Activated T-helper 9 cell treated with anti-CD3 and anti-CD28 coated beads, Interleukin-2, amount 50 U/mL, for 16 hours (primary cell): Measurements from ENCODE around the gene DHRS1.
"Not testable (repeated sequence)": the region's sequence is repeated elsewhere in the genome, so short reads cannot be mapped to it uniquely, and the experiment has no call there.

Source experiments
- DNase-seq: peaks from one replicate; pipeline ENCODE4 v3.0.0-alpha.2; 2020; ENCODE audit warnings: low read depth

Gene DHRS1

GRCh38 chr14:24327914-24328313, 28.3 kb upstream of the DHRS1 start:
- DNase-seq: not testable (repeated sequence)

GRCh38 chr14:24327303-24327702, 27.7 kb upstream of the DHRS1 start:
- no peak for DNase-seq

GRCh38 chr14:24325963-24326362, 26.4 kb upstream of the DHRS1 start:
- DNase-seq: no peak

GRCh38 chr14:24325041-24325530, 25.5 kb upstream of the DHRS1 start:
- DNase-seq: no peak

GRCh38 chr14:24324024-24324423, 24.4 kb upstream of the DHRS1 start:
- no peak for DNase-seq

GRCh38 chr14:24323341-24323740, 23.8 kb upstream of the DHRS1 start:
- DNase-seq: no peak

GRCh38 chr14:24322672-24323071, 23.1 kb upstream of the DHRS1 start:
- no peak for DNase-seq

GRCh38 chr14:24321212-24321975, 21.8 kb upstream of the DHRS1 start:
- no peak for DNase-seq

GRCh38 chr14:24317141-24317928, 17.8 kb upstream of the DHRS1 start:
- no peak for DNase-seq

GRCh38 chr14:24316597-24316950, 17.0 kb upstream of the DHRS1 start:
- DNase-seq: no peak

GRCh38 chr14:24315807-24316596, 16.4 kb upstream of the DHRS1 start:
- no peak for DNase-seq

GRCh38 chr14:24315243-24315806, 15.7 kb upstream of the DHRS1 start:
- no peak for DNase-seq

GRCh38 chr14:24314377-24315193, 15.0 kb upstream of the DHRS1 start:
- no peak for DNase-seq

- DNase-seq: no peak
These were observed 14.3 kb upstream of the DHRS1 start for GRCh38 chr14:24313913-24314312.

GRCh38 chr14:24312736-24313507, 13.3 kb upstream of the DHRS1 start:
- no peak for DNase-seq

- no peak for DNase-seq
These were observed 12.4 kb upstream of the DHRS1 start for GRCh38 chr14:24311837-24312615.

GRCh38 chr14:24310646-24311604, 11.3 kb upstream of the DHRS1 start, which contains the start of gene LTB4R:
LTB4R (plus strand) TSS chr14:24311502; CDS start chr14:24315652, 4,150 bp downstream.
- DNase-seq: peak; percentile 51

- DNase-seq: no peak
These were observed 10.7 kb upstream of the DHRS1 start for GRCh38 chr14:24310265-24310645.
